Inferior parietal cortex (tissue), 1 donor: ENCODE results near the gene MSH3.
"Not testable (repeated sequence)": the region's sequence is repeated elsewhere in the genome, so short reads cannot be mapped to it uniquely, and the experiment has no call there.

Source experiments
- DNase-seq: peaks from one replicate; pipeline ENCODE4 v3.0.0-alpha.2; 2016; ENCODE audit errors: extremely low spot score

The MSH3 gene

GRCh38 chr5:80706835-80707447 is 52.5 kb downstream of the MSH3 start:
- no peak for DNase-seq

- no peak for DNase-seq
Measured at GRCh38 chr5:80707645-80708044, 53.2 kb downstream of the MSH3 start.

- no peak for DNase-seq
Measured at GRCh38 chr5:80711216-80711615, 56.8 kb downstream of the MSH3 start.

- DNase-seq: no peak
Measured at GRCh38 chr5:80711938-80712337, 57.5 kb downstream of the MSH3 start.

GRCh38 chr5:80712919-80713318 is 58.5 kb downstream of the MSH3 start:
- no peak for DNase-seq

GRCh38 chr5:80713631-80714030 is 59.2 kb downstream of the MSH3 start:
- no peak for DNase-seq

GRCh38 chr5:80714570-80715298 is 60.3 kb downstream of the MSH3 start:
- DNase-seq: no peak

GRCh38 chr5:80715887-80716286 is 61.4 kb downstream of the MSH3 start:
- no peak for DNase-seq

- DNase-seq: no peak
Measured at GRCh38 chr5:80720181-80720580, 65.7 kb downstream of the MSH3 start.

- DNase-seq: no peak
Measured at GRCh38 chr5:80722916-80723315, 68.5 kb downstream of the MSH3 start.

GRCh38 chr5:80725446-80725845 is 71.0 kb downstream of the MSH3 start:
- DNase-seq: no peak

- DNase-seq: no peak
Measured at GRCh38 chr5:80736730-80737129, 82.3 kb downstream of the MSH3 start.

GRCh38 chr5:80738466-80738865 is 84.0 kb downstream of the MSH3 start:
- DNase-seq: no peak

- DNase-seq: no peak
Measured at GRCh38 chr5:80739057-80739456, 84.6 kb downstream of the MSH3 start.

GRCh38 chr5:80739496-80739895 is 85.0 kb downstream of the MSH3 start:
- no peak for DNase-seq

- DNase-seq: no peak
Measured at GRCh38 chr5:80739898-80740297, 85.4 kb downstream of the MSH3 start.

GRCh38 chr5:80740488-80740887 is 86.0 kb downstream of the MSH3 start:
- DNase-seq: not testable (repeated sequence)

- no peak for DNase-seq
Measured at GRCh38 chr5:80740999-80741398, 86.5 kb downstream of the MSH3 start.

- DNase-seq: no peak
Measured at GRCh38 chr5:80744149-80744548, 89.7 kb downstream of the MSH3 start.

GRCh38 chr5:80745490-80745889 is 91.0 kb downstream of the MSH3 start:
- DNase-seq: no peak

- no peak for DNase-seq
Measured at GRCh38 chr5:80747922-80748321, 93.5 kb downstream of the MSH3 start.

- no peak for DNase-seq
Measured at GRCh38 chr5:80752427-80752826, 98.0 kb downstream of the MSH3 start.

GRCh38 chr5:80753712-80754111 is 99.3 kb downstream of the MSH3 start:
- no peak for DNase-seq

GRCh38 chr5:80754900-80755299 is 100.4 kb downstream of the MSH3 start:
- DNase-seq: no peak
